ENCODE measurements around the gene IQCN.
"Not testable (repeated sequence)": the region's sequence is repeated elsewhere in the genome, so short reads cannot be mapped to it uniquely, and the experiment has no call there.

The IQCN gene

DNA sequence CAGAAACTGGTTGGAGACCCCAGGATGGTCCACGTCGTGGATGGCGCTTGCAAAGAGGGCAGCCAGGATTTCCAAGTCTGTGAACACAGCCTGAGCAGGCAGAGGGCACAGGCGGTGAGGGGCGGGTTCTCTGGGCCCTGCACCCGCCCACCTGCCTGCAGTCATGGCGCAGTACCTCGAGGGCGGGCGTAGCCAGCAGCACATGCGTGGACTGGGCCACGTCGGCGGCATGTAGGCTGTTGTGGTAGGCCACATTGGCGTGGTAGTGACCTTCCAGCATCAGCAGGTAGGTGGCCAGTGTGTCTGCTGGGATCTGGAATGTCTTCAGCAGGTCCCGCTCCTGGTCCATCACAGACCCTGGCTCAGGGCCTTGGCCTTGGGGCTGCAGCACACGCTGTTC, 56.1 kb downstream of the IQCN start:
- no peak for DNase-seq

DNA sequence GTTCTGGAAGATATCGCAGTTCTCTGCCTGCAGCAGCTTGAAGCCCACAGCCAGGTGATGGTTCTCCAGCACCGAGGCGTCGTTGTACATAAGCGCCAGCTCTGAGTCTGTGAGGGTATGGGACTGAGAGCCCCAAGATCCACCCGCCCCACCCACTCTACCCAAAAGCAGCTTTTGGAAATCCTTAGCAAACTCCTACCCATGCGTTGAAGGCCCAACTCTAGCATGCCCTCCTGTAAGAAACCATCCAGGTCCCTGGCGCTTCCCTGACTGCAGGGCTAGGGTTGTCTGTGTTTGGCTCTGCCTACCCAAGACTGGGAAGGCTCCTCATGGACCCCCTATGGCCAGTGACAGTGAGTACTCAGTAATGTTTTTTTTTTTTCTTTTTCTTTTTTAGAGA, 57.5 kb downstream of the IQCN start:
- DNase-seq, result no peak

DNA sequence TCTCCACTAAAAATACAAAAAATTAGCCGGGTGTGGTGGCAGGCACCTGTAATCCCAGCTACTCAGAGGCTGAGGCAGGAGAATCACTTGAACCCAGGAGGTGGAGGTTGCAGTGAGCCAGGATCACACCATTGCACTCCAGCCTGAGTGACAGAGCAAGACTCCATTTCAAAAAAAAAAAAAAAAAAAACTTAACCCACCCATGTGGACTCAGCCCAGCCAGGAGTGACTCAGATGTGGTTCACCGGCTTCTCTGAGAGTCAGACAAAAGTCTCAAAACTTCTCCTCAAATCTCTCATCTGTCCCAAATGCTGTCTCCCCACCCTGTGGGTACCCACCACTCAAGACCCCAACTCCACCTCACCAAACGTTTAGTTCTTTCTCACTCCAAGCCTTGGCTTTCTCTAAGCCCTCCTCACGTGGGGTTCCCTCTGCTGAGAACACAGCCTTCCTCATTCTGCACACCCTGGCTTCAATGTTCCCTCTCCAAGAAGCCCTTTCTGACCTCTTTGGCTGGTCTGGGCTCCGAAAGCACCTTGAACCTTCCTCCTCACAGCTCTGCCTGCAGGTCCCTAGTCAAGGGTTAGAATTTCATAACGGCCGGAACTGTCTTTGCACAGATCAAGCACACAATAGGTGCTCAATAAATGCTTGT, 59.3 kb downstream of the IQCN start:
- no peak for DNase-seq

DNA sequence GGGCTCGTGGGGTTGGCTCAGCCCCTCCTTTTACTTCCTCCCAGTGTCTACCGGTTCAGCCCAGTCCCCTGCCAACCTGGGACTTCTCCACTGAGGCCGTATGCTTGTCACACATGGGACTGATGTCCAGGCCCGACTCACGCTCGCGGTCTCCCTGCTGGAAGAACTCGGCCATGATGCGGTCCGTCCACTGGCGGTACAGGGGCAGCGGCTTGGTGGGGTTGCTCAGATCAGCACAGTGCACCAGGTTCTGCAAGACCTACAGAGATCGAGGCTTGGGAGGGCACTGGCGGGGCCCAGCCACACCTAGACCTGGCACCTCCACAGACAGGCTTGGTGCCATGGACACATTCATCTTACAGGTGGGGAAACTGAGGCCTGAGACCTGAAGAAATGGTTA, 62.6 kb downstream of the IQCN start:
- DNase-seq, result no peak

DNA sequence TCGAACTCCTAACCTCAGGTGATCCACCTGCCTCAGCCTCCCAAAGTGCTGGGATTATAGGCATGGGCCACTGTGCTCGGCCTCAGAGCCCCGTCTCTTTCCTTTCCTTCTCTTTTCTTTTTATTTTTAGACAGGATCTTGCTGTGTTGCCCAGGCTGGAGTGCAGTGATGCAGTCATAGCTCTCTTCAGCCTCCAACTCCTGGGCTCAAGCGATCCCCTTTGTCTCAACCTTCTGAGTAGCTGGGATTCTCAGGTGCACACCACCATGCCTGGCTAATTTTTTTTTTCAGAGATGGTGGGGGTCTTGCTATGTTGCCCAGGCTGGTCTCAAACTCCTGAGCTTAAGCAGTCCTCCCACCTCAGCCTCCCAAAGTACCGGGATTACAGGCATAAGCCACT, 64.3 kb downstream of the IQCN start:
- DNase-seq, result not testable (repeated sequence)

DNA sequence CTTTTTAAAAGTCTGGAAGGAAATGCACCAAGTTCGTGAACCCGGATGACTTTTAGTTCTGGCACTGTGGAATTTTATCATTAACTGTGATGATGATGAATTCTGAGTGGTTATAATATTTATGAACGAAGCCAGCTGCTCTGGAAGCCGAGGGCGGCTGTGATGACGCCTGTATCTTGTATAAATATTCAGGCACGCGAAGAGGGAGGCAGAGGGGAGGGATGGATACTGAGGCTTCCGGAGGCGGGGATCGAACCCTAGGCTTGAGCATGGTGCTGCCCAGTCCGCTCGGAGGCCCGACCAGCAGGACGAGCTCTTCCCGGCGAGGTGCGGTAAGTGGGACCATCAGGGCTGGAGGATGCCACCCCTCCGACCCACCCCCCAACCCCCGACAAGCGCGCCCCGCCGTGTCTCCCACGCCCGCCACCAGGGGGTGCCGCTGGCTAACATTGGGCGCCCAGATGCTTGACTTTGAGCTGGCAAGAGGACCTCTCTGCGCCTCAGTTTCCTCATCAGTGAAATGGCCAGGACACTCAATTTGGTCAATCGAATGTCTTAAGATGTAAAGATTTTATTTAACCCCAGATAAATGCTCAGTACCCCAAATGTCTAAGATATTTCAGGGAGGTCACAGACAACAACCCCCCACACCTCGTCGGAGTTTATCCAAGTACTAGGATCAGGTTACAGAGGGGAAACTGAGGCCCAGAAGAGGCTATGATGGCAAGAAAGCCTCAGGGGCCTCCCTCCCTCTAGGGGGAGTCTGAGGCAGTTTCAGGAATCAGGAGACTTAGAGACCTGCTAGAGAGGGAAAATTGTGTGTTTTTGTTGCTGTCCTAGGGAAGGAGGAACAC, 65.9 kb downstream of the IQCN start:
- peak in 3 of 58 donors; percentile 8 to 47 (median 38) for DNase-seq
